H1 (cell line): Measurements from ENCODE around the gene LYPD3. TPM values are rescaled to one million over a fixed set of nuclear protein-coding genes. Genes with fewer than 3 reads are reported as not detected.
A peak's percentile ranks its signal among the peaks of the same experiment; 100 is the strongest.

Source experiments
- CTCF ChIA-PET: fragments of 300-600 bp; sonication (Branson Sonifier 250); formaldehyde crosslinking; loops from one replicate; lab custom pipeline; 2021; ENCODE audit not compliant: partially characterized antibody; lab: Charles Lee
- POLR2A ChIA-PET: fragments of 300-600 bp; sonication (Branson Sonifier 250); formaldehyde crosslinking; loops from one replicate; lab custom pipeline; 2021; ENCODE audit warnings: inconsistent platforms; ENCODE audit not compliant: partially characterized antibody; lab: Charles Lee
- DNase-seq, 2 experiments: peaks; one replicate each; pipeline versions ENCODE4 v3.0.0 to v3.0.0-alpha.2; 2010 to 2022; ENCODE audit warnings: low spot score in 2 of 2, low read depth in 1 of 2, mixed read lengths in 1 of 2
- FAIRE-seq: peaks from 2 replicates; lab custom pipeline; 2011; peaks lifted over from hg19 to GRCh38; lab: Jason Lieb, UNC
- H2AFZ ChIP-seq: 2 replicates; pipeline ENCODE4 v1.8.1; 2012; ENCODE audit warnings: low read length, inconsistent platforms
- H2AK5ac ChIP-seq: 2 replicates; pipeline ENCODE4 v1.6.1; 2013; ENCODE audit warnings: low read depth, low read length
- H2BK120ac ChIP-seq: replicated peaks from 2 replicates; pipeline ENCODE3; 2013; ENCODE audit warnings: low read depth, low read length, inconsistent platforms
- H2BK12ac ChIP-seq: 2 replicates; pipeline ENCODE4 v1.6.1; 2013; ENCODE audit warnings: low read depth, low read length
- H2BK15ac ChIP-seq: 2 replicates; pipeline ENCODE4 v1.6.1; 2013; ENCODE audit warnings: low read length
- H2BK20ac ChIP-seq: 2 replicates; pipeline ENCODE4 v1.6.1; 2013; ENCODE audit warnings: low read length
- H2BK5ac ChIP-seq: 2 replicates; pipeline ENCODE4 v1.6.1; 2013; ENCODE audit warnings: low read depth, low read length
- H3K14ac ChIP-seq: 2 replicates; pipeline ENCODE4 v1.6.1; 2013; ENCODE audit warnings: inconsistent platforms; ENCODE audit not compliant: insufficient read length
- H3K18ac ChIP-seq: 2 replicates; pipeline ENCODE4 v1.6.1; 2013; ENCODE audit warnings: low read length; ENCODE audit errors: extremely low read depth
- H3K23ac ChIP-seq: 2 replicates; pipeline ENCODE4 v1.6.1; 2013; ENCODE audit warnings: inconsistent platforms; ENCODE audit not compliant: insufficient read length
- H3K23me2 ChIP-seq: 2 replicates; pipeline ENCODE4 v1.6.1; 2013; ENCODE audit warnings: low read depth, low read length
- H3K27ac ChIP-seq: 2 replicates; pipeline ENCODE4 v1.6.1; 2011; ENCODE audit warnings: low read depth, low read length, inconsistent platforms
- H3K27me3 ChIP-seq, 4 experiments: replicated peaks in 1 of 4; 1 replicate in 1 of 4; 2 replicates in 3 of 4; pipeline versions ENCODE4 v1.6.1 to v1.8.1; 2011 to 2013; ENCODE audit warnings: low read length in 3 of 4, mild to moderate bottlenecking in 3 of 4, inconsistent platforms in 2 of 4, mixed read lengths in 2 of 4, moderate library complexity in 1 of 4; ENCODE audit not compliant: control insufficient read depth in 3 of 4, insufficient read depth in 3 of 4; ENCODE audit errors: extremely low read depth in 1 of 4
- H3K36me3 ChIP-seq, 4 experiments: 2 replicates each; pipeline versions ENCODE4 v1.6.1 to v1.8.1; 2011 to 2013; ENCODE audit warnings: mild to moderate bottlenecking in 4 of 4, low read length in 3 of 4, moderate library complexity in 2 of 4, control low read depth in 1 of 4, inconsistent platforms in 1 of 4; ENCODE audit not compliant: insufficient read depth in 4 of 4, control insufficient read depth in 2 of 4
- H3K4ac ChIP-seq: replicated peaks from 2 replicates; pipeline ENCODE3; 2013; ENCODE audit warnings: low read length, low read depth, mixed read lengths, inconsistent platforms; ENCODE audit not compliant: insufficient read length
- H3K4me1 ChIP-seq, 4 experiments: replicated peaks in 1 of 4; 1 replicate in 1 of 4; 2 replicates in 3 of 4; pipeline versions ENCODE4 v1.6.1 to v1.8.1; 2011 to 2013; ENCODE audit warnings: low read length in 3 of 4, inconsistent platforms in 2 of 4, mixed read lengths in 1 of 4; ENCODE audit not compliant: insufficient read depth in 4 of 4, control insufficient read depth in 3 of 4
- H3K4me2 ChIP-seq, 2 experiments: 2 replicates each; pipeline versions ENCODE4 v1.6.1 to v1.8.1; 2011 to 2013; ENCODE audit warnings: low read depth in 2 of 2, low read length in 2 of 2, control low read depth in 1 of 2, inconsistent platforms in 1 of 2, mild to moderate bottlenecking in 1 of 2; ENCODE audit not compliant: insufficient read depth in 1 of 2
- H3K4me3 ChIP-seq, 4 experiments: fragments of 200-600, 300-600 bp in 1 of 4; sonication (generic), shearing (Covaris generic), sonication (Bioruptor Twin) in 1 of 4; 2 replicates each; pipeline versions ENCODE4 v1.5.1 to v1.8.1; 2011 to 2016; ENCODE audit warnings: low read length in 4 of 4, low read depth in 3 of 4, control low read depth in 2 of 4, inconsistent platforms in 2 of 4, mild to moderate bottlenecking in 2 of 4, mixed read lengths in 1 of 4, moderate library complexity in 1 of 4; ENCODE audit not compliant: insufficient read depth in 2 of 4; ENCODE audit errors: extremely low read depth in 1 of 4
- H3K56ac ChIP-seq: replicated peaks from 2 replicates; pipeline ENCODE3; 2013; ENCODE audit warnings: low read depth, mild to moderate bottlenecking, mixed read lengths, low read length, inconsistent platforms; ENCODE audit not compliant: insufficient read length
- H3K79me1 ChIP-seq: 2 replicates; pipeline ENCODE4 v1.6.1; 2013; ENCODE audit warnings: low read depth, low read length, control low read depth
- H3K79me2 ChIP-seq, 2 experiments: 2 replicates each; pipeline versions ENCODE4 v1.6.1 to v1.8.1; 2012 to 2013; ENCODE audit warnings: low read length in 2 of 2, mild to moderate bottlenecking in 2 of 2, inconsistent platforms in 1 of 2; ENCODE audit not compliant: insufficient read depth in 2 of 2, control insufficient read depth in 1 of 2
- H3K9ac ChIP-seq, 4 experiments: replicated peaks in 1 of 4; 1 replicate in 1 of 4; 2 replicates in 3 of 4; pipeline versions ENCODE4 v1.6.1 to v1.8.1; 2011 to 2013; ENCODE audit warnings: low read depth in 3 of 4, low read length in 3 of 4, control low read depth in 2 of 4, mild to moderate bottlenecking in 2 of 4, moderate library complexity in 2 of 4, inconsistent platforms in 1 of 4; ENCODE audit errors: extremely low read depth in 1 of 4
- H3K9me3 ChIP-seq, 2 experiments: 2 replicates each; pipeline versions ENCODE4 v1.6.1 to v1.8.1; 2012 to 2013; ENCODE audit warnings: mild to moderate bottlenecking in 2 of 2, moderate library complexity in 2 of 2, control low read depth in 1 of 2, inconsistent platforms in 1 of 2, low read depth in 1 of 2, low read length in 1 of 2, mixed read lengths in 1 of 2; ENCODE audit not compliant: insufficient read depth in 2 of 2
- H4K20me1 ChIP-seq, 2 experiments: replicated peaks in 1 of 2; 2 replicates each; pipeline versions ENCODE3 to v1.8.1; 2011 to 2013; ENCODE audit warnings: inconsistent platforms in 2 of 2, low read length in 2 of 2, mild to moderate bottlenecking in 1 of 2; ENCODE audit not compliant: insufficient read depth in 2 of 2, control insufficient read depth in 1 of 2
- H4K5ac ChIP-seq: 2 replicates; pipeline ENCODE4 v1.6.1; 2013; ENCODE audit warnings: low read length, low read depth, mixed read lengths, inconsistent platforms; ENCODE audit not compliant: insufficient read length
- H4K8ac ChIP-seq: 2 replicates; pipeline ENCODE4 v1.8.0; 2013; ENCODE audit warnings: mild to moderate bottlenecking, moderate library complexity, low read length, inconsistent platforms; ENCODE audit not compliant: insufficient read depth; ENCODE audit errors: extremely low read depth
- H4K91ac ChIP-seq: replicated peaks from 2 replicates; pipeline ENCODE3; 2013; ENCODE audit warnings: low read length, mixed read lengths, inconsistent platforms; ENCODE audit not compliant: insufficient read length
- ASH2L ChIP-seq: fragments of 200-600, 300-600 bp; sonication (generic); IDR thresholded peaks from one replicate; pipeline ENCODE4 v1.7.1; 2017; ENCODE audit warnings: low read length
- CBX5 ChIP-seq: fragments of 300-800, 300-1000 bp; sonication (generic); IDR thresholded peaks from 2 replicates; pipeline ENCODE4 v1.7.1; 2016; ENCODE audit warnings: antibody characterized with exemption, low read length, low read depth
- CREB1 ChIP-seq: IDR thresholded peaks from 2 replicates; pipeline ENCODE4 v1.6.1; 2012; ENCODE audit warnings: inconsistent platforms
- EP300 ChIP-seq, 2 experiments: IDR thresholded peaks; 1 replicate in 1 of 2; 2 replicates in 1 of 2; pipeline ENCODE4 v1.6.1; 2011 to 2012; ENCODE audit warnings: low read depth in 2 of 2, low read length in 2 of 2, mild to moderate bottlenecking in 2 of 2, borderline replicate concordance in 1 of 2, inconsistent platforms in 1 of 2, moderate library complexity in 1 of 2
- EZH2 ChIP-seq: fragments of 200-600 bp; sonication (generic); IDR thresholded peaks from 2 replicates; pipeline ENCODE4 v1.7.1; 2012; ENCODE audit warnings: low read depth, mild to moderate bottlenecking, moderate library complexity, low read length, inconsistent platforms; ENCODE audit not compliant: severe bottlenecking
- JUND ChIP-seq: IDR thresholded peaks from 2 replicates; pipeline ENCODE4 v1.6.1; 2011; ENCODE audit warnings: mild to moderate bottlenecking, improper control_type of control experiment, low read length
- NANOG ChIP-seq: IDR thresholded peaks from 2 replicates; pipeline ENCODE4 v1.6.1; 2011; ENCODE audit warnings: low read length, low read depth, mild to moderate bottlenecking, inconsistent platforms; ENCODE audit not compliant: insufficient read depth, poor library complexity, severe bottlenecking
- SIN3A ChIP-seq, 2 experiments: IDR thresholded peaks in 1 of 2; conservative IDR thresholded peaks in 1 of 2; 2 replicates each; pipeline ENCODE4 v1.6.1; 2011 to 2012; ENCODE audit warnings: low read length in 2 of 2, improper control_type of control experiment in 1 of 2, low read depth in 1 of 2, mild to moderate bottlenecking in 1 of 2
- SP1 ChIP-seq: IDR thresholded peaks from 2 replicates; pipeline ENCODE4 v1.6.1; 2011; ENCODE audit warnings: low read depth, low read length
- SP4 ChIP-seq: IDR thresholded peaks from 2 replicates; pipeline ENCODE4 v1.6.1; 2012; ENCODE audit warnings: low read length, inconsistent platforms
- WGBS, 2 experiments: shearing (Covaris generic) in 1 of 2; methylation state at CpG; one replicate each; pipeline versions ENCODE4 v1.1.6 to v1.1.7; 2013 to 2015; ENCODE audit warnings: low lambda C conversion rate in 2 of 2, mixed read lengths in 2 of 2, inconsistent platforms in 1 of 2, low coverage in 1 of 2, missing lambda C conversion rate in 1 of 2; ENCODE audit not compliant: insufficient replicate concordance in 2 of 2, insufficient coverage in 1 of 2, insufficient read length in 1 of 2; ENCODE audit errors: extremely low coverage in 1 of 2, missing lambda C conversion rate in 1 of 2; 5-methylcytosine and 5-hydroxymethylcytosine counted together
- polyA plus RNA-seq, 7 experiments: library from polyadenylated mRNA; depleted of rRNA in 3 of 7; stranded (reverse) in 5 of 7; unstranded in 2 of 7; fragments of >200 nt in 5 of 7; fragments of 200-250 nt in 2 of 7; gene quantifications; 1 replicate in 5 of 7; 2 replicates in 1 of 7; 4 replicates in 1 of 7; pipeline versions ENCODE4 v1.2.1 to v1.2.3, GENCODE V29; 2011 to 2013; ENCODE audit warnings: missing spikeins in 2 of 7, mixed read lengths in 2 of 7
- total RNA-seq: library from RNA; stranded (reverse); fragmentation: NEBNext Ultra II Directional; extraction: Animal tissue kit (Norgen Biotek cat#: 25700); gene quantifications from 2 replicates; pipeline ENCODE4 v1.2.1, GENCODE V29; 2021

The LYPD3 gene
- total and polyA plus RNA-seq, 2 of the 8 experiments (the other 6 are each of a cell fraction or from before 2014, with no cell fraction given) = 4.1 to 16.4 TPM

DNA sequence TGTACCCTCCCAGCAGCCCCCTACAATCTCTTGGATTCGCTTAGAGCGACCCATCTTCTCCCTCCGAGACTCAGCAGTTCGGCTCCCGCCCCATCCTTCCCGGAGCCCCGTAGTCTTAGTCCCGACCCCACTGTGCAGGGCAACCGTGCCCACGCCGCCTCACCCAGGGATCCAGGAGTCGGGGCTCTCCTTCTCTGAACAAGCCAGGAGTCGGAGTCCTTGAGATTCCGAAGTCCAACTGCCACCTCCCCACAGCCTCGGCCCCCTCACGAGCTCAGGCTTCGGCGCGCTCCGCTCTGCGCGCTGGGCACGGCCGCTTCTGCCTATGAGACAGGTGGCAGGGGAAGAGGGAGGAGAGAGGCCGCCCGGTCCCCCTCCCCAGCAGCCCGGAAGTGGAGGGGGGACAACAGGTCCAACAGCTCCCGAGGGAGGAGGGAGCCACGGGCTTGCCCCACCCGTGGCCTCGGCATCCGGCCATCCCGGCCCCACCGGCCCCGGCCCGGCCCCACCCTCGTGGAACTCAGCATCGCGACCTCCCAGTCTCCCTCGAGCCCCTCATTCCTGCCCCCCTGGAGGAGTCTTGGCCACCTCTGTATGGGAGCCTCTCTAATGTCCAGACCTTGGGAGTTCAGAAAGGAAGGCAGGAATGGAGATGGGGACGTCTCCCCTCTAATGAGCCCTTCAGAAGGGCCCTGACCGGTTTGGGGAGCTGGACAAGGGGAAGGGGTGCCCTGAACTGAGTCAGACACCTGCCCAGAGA lies 39.2 kb upstream of the LYPD3 start, which contains the start of gene PHLDB3:
PHLDB3 (minus strand) TSS at position 321 of the 760 bp plus-strand sequence. CDS start 628 bp downstream, outside the sequence.
- DNase-seq = no peak
- ChIA-PET POLR2A (interaction anchor here (0.6 to 1.8 kb wide), 10 partner anchors 15 to 1103 kb away, joined by 3 to 8 read pairs (median 3); partner anchors contain the start of genes LYPD3 and ZNF575), CTCF (interaction anchor here (0.8 to 2.3 kb wide), 17 partner anchors 10 to 145 kb away, joined by 3 to 15 read pairs (median 3); partner anchors contain the start of gene LYPD3)
- FAIRE-seq = no peak
- Histone ChIP-seq H3K79me2 (no peaks in the 10 kb centered on the region), H3K4me3 (peak within 1 kb of the TSS; percentile 74 to 91 (median 76)), H4K91ac (no peak within 1 kb of the TSS), H4K20me1 (peaks cover 0 to 2% of the 10 kb centered on the region in 2 experiments), H2BK5ac (peak within 1 kb of the TSS; percentile 35; the same call in 1 of the 2 replicates), H3K23ac (no peak within 1 kb of the TSS), H2BK120ac (no peak within 1 kb of the TSS), H2BK12ac (0 out of 2 replicates have a peak within 1 kb of the TSS, but pooled peaks have one; percentile 39), H3K14ac (no peak within 1 kb of the TSS), H2AFZ (peak within 1 kb of the TSS; percentile 10; the same call in 1 of the 2 replicates), H3K56ac (peak within 1 kb of the TSS; percentile 65), H2BK15ac (peak within 1 kb of the TSS; percentile 72; the same call in 1 of the 2 replicates), H3K27ac (no peak within 1 kb of the TSS), H2AK5ac (no peak within 1 kb of the TSS), H3K36me3 (no peaks in the 10 kb centered on the region), H2BK20ac (no peak within 1 kb of the TSS), H4K5ac (peak within 1 kb of the TSS; percentile 72), H3K79me1 (no peaks in the 10 kb centered on the region), H3K4me2 (peak within 1 kb of the TSS; percentile 88 to 95), H3K9ac (peak within 1 kb of the TSS in 3 of 4 experiments; percentile 28 to 49 (median 34); a peak in 4 of 7 replicates), H3K27me3 (peaks cover 3 to 16% (median 14%) of the 10 kb centered on the region in 4 experiments), H4K8ac (peak within 1 kb of the TSS; percentile 46), H3K4ac (no peak within 1 kb of the TSS), H3K4me1 (peaks cover 0 to 6% (median 0%) of the 10 kb centered on the region in 4 experiments; a peak in 1 of 7 replicates), H3K9me3 (no peaks in the 10 kb centered on the region), H3K23me2 (peaks cover 18% of the 10 kb centered on the region; the same call in 1 of the 2 replicates), H3K18ac (peak within 1 kb of the TSS; percentile 83)
- WGBS, 2 experiments = 4% methylated on average over 27 of the region's 42 CpGs; no CpG with 5 or more reads in 1 of the 2 experiments
- TF ChIP-seq NANOG (no peak), JUND (no peak), SP4 (no peak), CREB1 (no peak), EP300 (IDR thresholded peaks at IDR 0.05; ENCODE audit: borderline replicate concordance in 1 of 2, low read depth in 2 of 2, low read length in 2 of 2) (no peak), ASH2L (peak; percentile 61), SP1 (no peak), CBX5 (no peak), EZH2 (no peak), SIN3A (conservative IDR thresholded peaks at IDR 0.05 in 1 of 2, IDR thresholded peaks at IDR 0.05 in 1 of 2; ENCODE audit: low read depth in 1 of 2, low read length in 2 of 2) (no peak)
